ENCODE measurements around the gene FILIP1L. TPM values are rescaled to one million over a fixed set of nuclear protein-coding genes. Genes with fewer than 3 reads are reported as not detected.
A peak's percentile ranks its signal among the peaks of the same experiment; 100 is the strongest.

Gene FILIP1L
- polyA plus RNA-seq, 1 of the 3 experiments (the other 2 are of a cell fraction), result 26.8 TPM

DNA sequence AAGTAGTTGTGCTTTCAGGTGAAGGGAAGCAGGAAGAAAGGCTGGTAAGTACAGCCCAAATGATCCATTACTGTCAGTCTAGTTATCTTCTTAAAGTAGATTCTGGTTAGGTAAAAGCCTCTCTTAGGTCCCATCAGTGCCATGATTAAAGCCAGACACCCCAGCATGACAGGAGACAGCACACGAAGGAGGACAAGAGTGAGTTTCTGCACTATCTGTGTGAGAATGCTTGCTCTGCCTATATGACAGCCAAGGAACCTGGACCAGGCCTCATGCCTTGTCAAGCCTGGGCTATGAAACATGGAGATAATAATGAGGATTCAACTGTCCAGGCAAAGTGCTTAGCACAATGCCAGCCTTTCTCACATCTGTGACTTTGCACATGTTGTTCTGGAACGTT lies 13.5 kb upstream of the FILIP1L start:
- ChIA-PET POLR2A (no interaction called here), CTCF (interaction anchor here (1.0 to 1.2 kb wide), 3 partner anchors 37 to 126 kb away, joined by 3 to 4 read pairs (median 3); no protein-coding TSS in a partner anchor)
- TF ChIP-seq, protein P1, sequence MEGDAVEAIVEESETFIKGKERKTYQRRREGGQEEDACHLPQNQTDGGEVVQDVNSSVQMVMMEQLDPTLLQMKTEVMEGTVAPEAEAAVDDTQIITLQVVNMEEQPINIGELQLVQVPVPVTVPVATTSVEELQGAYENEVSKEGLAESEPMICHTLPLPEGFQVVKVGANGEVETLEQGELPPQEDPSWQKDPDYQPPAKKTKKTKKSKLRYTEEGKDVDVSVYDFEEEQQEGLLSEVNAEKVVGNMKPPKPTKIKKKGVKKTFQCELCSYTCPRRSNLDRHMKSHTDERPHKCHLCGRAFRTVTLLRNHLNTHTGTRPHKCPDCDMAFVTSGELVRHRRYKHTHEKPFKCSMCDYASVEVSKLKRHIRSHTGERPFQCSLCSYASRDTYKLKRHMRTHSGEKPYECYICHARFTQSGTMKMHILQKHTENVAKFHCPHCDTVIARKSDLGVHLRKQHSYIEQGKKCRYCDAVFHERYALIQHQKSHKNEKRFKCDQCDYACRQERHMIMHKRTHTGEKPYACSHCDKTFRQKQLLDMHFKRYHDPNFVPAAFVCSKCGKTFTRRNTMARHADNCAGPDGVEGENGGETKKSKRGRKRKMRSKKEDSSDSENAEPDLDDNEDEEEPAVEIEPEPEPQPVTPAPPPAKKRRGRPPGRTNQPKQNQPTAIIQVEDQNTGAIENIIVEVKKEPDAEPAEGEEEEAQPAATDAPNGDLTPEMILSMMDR (IDR thresholded peaks at IDR 0.05), result no peak
- TF ChIP-seq RFX5 (IDR thresholded peaks at IDR 0.05; ENCODE audit: low read length), result no peak
- TF ChIP-seq, protein P2, sequence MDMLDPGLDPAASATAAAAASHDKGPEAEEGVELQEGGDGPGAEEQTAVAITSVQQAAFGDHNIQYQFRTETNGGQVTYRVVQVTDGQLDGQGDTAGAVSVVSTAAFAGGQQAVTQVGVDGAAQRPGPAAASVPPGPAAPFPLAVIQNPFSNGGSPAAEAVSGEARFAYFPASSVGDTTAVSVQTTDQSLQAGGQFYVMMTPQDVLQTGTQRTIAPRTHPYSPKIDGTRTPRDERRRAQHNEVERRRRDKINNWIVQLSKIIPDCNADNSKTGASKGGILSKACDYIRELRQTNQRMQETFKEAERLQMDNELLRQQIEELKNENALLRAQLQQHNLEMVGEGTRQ (IDR thresholded peaks at IDR 0.05; ENCODE audit: borderline replicate concordance, low read depth, low read length), result no peak
- TF ChIP-seq MEF2A (IDR thresholded peaks at IDR 0.05; ENCODE audit: borderline replicate concordance, low read depth), result no peak
- TF ChIP-seq, protein P3, sequence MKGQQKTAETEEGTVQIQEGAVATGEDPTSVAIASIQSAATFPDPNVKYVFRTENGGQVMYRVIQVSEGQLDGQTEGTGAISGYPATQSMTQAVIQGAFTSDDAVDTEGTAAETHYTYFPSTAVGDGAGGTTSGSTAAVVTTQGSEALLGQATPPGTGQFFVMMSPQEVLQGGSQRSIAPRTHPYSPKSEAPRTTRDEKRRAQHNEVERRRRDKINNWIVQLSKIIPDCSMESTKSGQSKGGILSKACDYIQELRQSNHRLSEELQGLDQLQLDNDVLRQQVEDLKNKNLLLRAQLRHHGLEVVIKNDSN (IDR thresholded peaks at IDR 0.05; ENCODE audit: borderline replicate concordance, low read depth), result no peak
- TF ChIP-seq POLR2AphosphoS5 (IDR thresholded peaks at IDR 0.05; ENCODE audit: low read depth, low read length), result no peak
- no peak for TF ChIP-seq CHD2 (IDR thresholded peaks at IDR 0.05; ENCODE audit: low read length, partially characterized antibody)
- TF ChIP-seq NFIC (IDR thresholded peaks at IDR 0.05; ENCODE audit: borderline replicate concordance), result no peak
- no peak for TF ChIP-seq RXRA (IDR thresholded peaks at IDR 0.05; ENCODE audit: borderline replicate concordance, low read depth)
- no peak for TF ChIP-seq SMC3 (IDR thresholded peaks at IDR 0.05; ENCODE audit: low read depth, low read length)
- TF ChIP-seq, protein P4, sequence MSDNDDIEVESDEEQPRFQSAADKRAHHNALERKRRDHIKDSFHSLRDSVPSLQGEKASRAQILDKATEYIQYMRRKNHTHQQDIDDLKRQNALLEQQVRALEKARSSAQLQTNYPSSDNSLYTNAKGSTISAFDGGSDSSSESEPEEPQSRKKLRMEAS (IDR thresholded peaks at IDR 0.05; ENCODE audit: low read depth), result no peak
- no peak for TF ChIP-seq FOXJ3 (CRISPR knock-in tag; IDR thresholded peaks at IDR 0.05)
- no peak for TF ChIP-seq FOSL2 (IDR thresholded peaks at IDR 0.05; ENCODE audit: borderline replicate concordance, low read depth)
- Histone ChIP-seq H3K79me2 (ENCODE audit: insufficient read depth) (no peaks in the 10 kb centered on the region), H2AFZ (ENCODE audit: low read depth) (no peak overlapping the region), H3K36me3 (replicated peaks in 1 of 2; ENCODE audit: control insufficient read depth in 1 of 2, insufficient read depth in 2 of 2, low read length in 1 of 2) (no peaks in the 10 kb centered on the region), H3K4me3 (ENCODE audit: low read depth in 2 of 2, low read length in 1 of 2) (no peak overlapping the region), H3K27me3 (ENCODE audit: insufficient read depth) (no peaks in the 10 kb centered on the region), H3F3A (replicated peaks; ENCODE audit: insufficient read depth) (no peaks in the 10 kb centered on the region), H3K9me2 (no peaks in the 10 kb centered on the region), H4K20me1 (ENCODE audit: insufficient read depth) (no peaks in the 10 kb centered on the region), H3K9ac (no peak overlapping the region), H3K4me2 (no peak overlapping the region), H3K27ac (ENCODE audit: low read depth in 2 of 2, low read length in 1 of 2) (peak overlapping the region in 1 of 2 experiments; percentile 50; a peak in 1 of 4 replicates), H3K4me1 (ENCODE audit: control insufficient read depth in 1 of 2, insufficient read depth in 2 of 2, low read depth in 1 of 2, low read length in 1 of 2) (peaks cover 0 to 25% of the 10 kb centered on the region in 2 experiments; a peak in 2 of 4 replicates), H3K9me3 (no peaks in the 10 kb centered on the region)
- 73% methylated on average over 2 of the region's 2 CpGs for WGBS (ENCODE audit: low lambda C conversion rate)
- DNase-seq, result no peak

Measured in SK-N-SH (cell line).